OCI-LY3 (cell line): ENCODE measurements around the gene GFRA1.

Source experiments
- EZH2phosphoT487 ChIP-seq: fragments of 200-600 bp; shearing (Covaris generic); IDR thresholded peaks from 2 replicates; pipeline ENCODE4 v1.6.1; 2018; ENCODE audit warnings: antibody characterized with exemption, mixed run types, low read depth
- TF ChIP-seq, protein P1 (sequence below): fragments of 200-600, 300-600 bp; sonication (generic); IDR thresholded peaks from 2 replicates; pipeline ENCODE4 v1.5.1; 2014; ENCODE audit warnings: antibody characterized with exemption, low read length, low read depth

DNA sequence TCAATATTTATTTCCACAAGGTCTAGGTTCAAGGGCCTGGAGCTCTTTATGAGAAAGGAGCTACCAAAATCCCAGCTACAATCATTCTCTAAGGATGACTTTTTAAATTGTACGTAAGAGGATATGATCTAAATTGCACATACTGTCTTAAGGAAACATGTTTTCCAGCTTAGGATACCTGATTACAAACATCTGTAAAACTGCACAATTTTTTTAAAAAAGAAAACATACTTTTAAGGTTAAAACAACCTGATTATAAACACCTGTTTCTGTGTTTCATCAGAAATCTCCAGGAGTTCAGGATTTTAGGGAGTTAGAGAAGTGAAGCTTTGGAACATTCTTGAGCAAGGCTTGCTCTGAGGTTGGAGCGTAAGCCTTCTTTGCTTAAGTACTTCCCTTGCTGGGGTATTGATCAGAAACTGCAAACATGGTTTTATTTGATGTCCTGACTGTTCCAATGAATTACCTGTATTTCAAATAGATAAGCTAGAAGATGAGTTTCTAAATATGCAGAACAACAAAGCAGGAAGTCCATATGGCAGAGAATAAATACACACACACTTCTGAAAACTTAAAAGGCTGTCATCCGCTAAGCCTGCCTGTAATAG is 248.6 kb downstream of the GFRA1 start:
- TF ChIP-seq, protein P1, sequence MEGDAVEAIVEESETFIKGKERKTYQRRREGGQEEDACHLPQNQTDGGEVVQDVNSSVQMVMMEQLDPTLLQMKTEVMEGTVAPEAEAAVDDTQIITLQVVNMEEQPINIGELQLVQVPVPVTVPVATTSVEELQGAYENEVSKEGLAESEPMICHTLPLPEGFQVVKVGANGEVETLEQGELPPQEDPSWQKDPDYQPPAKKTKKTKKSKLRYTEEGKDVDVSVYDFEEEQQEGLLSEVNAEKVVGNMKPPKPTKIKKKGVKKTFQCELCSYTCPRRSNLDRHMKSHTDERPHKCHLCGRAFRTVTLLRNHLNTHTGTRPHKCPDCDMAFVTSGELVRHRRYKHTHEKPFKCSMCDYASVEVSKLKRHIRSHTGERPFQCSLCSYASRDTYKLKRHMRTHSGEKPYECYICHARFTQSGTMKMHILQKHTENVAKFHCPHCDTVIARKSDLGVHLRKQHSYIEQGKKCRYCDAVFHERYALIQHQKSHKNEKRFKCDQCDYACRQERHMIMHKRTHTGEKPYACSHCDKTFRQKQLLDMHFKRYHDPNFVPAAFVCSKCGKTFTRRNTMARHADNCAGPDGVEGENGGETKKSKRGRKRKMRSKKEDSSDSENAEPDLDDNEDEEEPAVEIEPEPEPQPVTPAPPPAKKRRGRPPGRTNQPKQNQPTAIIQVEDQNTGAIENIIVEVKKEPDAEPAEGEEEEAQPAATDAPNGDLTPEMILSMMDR: no peak
- no peak for TF ChIP-seq EZH2phosphoT487
